AML-193 (cell line): Measurements from ENCODE around the gene MAPK8IP2.
"Not testable (repeated sequence)": the region's sequence is repeated elsewhere in the genome, so short reads cannot be mapped to it uniquely, and the experiment has no call there.

Experiments used
- DNase-seq, 2 experiments: peaks; one replicate each; lab custom pipeline; 2025; lab: John Stamatoyannopoulos, UW

Gene MAPK8IP2

DNA sequence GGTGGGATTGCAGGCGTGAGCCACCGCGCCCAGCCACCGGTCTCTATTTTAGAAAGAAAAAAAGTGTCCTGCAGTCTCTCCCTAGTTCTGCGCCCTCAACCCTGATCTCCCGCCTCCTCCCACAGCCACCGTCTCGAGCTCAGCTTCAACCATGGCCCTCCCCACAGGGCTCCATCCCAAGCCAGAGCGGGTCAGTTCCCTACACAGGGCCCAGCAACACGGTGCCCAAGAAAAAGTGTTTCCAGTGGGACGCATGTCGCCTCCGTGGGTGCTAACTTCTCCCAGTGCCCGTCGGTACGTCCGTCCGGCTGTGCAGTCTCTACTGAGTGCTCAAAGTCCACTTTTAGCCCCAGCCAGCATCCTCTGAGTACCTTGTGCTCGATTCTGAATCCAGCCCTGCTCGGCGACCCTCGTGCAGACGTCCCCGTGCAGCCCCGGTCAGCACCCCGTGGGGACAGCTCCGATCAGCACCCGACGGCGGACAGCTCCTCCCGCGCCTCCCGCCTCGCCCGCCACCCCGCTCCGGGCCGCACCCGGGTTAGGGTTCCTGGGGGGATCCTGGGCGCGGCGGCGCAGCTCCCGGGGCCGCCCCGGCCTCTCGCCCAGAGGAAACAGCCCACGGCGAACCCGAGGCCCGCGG is 657 bp upstream of the MAPK8IP2 start:
- DNase-seq = no peak

DNA sequence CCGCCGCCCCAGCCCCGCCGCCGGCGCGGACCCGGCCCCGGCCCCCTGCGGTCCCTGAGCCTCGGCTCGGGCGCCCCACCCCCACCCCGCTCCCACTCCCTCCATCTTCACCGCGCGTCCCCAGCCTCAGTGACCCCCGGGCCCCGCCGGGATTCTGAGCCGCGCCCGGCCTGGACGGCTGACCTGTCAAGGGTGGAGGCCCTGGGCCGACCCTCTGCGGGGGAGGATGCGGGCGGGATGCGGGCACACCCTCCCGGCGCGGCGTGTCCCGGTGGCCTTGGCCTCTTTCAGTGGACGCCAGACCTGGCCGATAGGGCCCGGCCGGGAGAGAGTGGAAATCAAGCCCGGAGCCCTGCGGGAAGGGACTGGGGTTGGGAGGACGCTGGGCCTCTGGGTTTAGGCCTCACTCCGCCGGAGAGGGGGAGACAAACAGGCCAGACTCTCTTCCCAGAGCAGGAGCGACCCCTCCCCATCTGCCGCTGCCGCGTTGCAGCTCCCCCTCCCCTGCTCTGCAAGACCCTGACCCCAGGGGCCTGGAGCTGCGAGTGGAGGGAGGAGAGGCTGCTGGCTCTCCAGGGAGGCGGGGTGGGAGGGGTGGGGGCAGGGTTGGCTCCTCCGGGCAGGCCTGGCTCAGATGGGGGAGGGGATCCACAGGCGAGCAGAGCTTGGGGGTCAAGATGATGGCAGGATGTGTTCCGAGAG is 525 bp downstream of the MAPK8IP2 start:
- no peak for DNase-seq

DNA sequence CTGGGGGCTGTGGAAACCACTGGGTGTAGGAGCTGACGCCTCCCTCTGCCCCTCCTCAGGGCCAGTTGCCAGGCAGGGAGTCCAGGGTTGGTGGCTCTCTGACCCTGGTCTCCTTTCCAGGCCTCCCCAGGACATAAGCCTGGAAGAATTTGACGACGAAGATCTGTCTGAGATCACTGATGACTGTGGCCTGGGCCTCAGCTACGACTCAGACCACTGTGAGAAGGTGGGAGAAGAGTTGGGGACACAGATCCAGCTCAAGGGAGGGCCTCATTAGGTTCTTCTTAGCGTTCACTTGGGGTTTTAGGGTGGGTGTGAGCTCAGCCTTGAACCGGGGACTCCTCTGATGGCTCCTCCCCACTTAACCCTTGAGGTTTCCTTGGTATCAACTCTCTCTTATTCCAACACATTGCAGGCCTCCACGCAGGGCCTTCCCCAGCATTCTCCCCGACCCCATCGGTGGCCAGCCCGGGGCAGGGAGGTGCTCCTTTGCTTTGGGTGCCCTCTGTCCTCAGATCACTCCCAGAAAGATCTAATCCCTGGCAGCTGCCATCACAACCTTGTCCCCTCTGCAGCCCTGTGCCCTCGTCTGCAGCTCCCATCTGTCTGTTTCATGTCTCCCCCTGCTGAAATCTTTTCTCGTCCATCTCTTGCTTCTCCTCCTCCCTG is 1.2 kb downstream of the MAPK8IP2 start:
- DNase-seq = no peak

DNA sequence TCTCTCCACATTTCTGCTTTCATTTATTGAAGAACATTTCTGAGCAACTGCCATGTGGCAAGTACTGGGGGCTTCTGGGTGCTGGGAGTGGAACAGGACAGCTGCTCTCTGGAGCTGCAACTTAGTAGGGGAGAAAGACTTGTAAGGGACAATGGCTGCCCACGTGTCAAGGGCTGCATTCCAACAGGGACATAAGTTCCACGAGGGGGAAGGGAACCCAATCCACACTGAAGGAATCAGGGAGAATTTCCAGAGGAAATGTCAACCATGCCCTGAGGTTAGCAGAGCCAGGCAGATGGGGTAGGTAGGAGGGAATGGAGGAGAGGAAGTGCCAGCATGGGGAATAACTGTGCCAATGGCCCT is 1.7 kb downstream of the MAPK8IP2 start:
- no peak for DNase-seq

DNA sequence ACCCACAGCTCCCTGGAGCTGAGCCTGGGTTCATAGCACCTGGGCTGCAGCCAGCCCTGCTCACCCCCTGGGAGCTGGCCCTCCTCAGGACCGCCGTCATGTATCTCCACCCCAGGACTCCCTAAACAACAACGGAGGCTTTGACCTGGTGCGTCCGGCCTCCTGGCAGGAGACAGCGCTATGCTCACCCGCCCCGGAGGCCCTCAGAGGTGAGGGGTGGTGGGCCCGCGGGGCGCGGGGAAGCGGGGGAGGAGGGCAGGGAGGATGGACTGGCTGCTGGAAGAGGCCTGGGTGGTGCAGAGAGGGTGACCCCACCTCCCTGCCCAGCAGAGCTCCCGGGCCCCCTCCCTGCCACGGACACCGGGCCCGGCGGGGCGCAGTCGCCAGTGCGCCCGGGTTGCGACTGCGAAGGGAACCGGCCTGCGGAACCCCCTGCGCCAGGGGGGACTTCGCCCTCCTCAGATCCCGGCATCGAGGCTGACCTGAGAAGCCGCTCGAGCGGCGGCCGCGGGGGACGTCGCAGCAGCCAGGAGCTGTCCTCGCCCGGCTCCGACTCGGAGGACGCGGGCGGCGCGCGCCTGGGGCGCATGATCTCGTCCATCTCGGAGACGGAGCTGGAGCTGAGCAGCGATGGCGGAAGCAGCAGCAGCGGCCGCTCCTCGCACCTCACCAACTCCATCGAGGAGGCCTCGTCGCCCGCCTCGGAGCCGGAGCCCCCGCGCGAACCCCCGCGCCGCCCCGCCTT is 3.1 kb downstream of the MAPK8IP2 start:
- no peak for DNase-seq

DNA sequence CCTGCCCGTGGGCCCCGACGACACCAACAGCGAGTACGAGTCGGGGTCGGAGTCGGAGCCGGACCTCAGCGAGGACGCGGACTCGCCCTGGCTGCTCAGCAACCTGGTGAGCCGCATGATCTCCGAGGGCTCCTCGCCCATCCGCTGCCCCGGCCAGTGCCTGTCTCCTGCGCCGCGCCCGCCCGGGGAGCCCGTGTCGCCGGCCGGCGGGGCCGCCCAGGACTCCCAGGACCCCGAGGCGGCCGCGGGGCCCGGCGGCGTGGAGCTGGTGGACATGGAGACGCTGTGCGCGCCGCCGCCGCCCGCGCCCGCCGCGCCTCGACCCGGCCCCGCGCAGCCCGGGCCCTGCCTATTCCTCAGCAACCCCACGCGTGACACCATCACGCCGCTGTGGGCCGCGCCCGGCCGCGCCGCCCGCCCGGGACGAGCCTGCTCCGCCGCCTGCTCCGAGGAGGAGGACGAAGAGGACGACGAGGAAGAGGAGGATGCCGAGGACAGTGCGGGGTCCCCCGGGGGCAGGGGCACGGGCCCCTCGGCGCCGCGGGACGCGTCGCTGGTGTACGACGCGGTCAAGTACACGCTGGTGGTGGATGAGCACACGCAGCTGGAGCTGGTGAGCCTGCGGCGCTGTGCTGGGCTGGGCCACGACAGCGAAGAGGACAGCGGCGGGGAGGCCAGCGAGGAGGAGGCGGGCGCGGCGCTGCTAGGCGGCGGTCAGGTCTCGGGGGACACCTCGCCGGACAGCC is 3.8 kb downstream of the MAPK8IP2 start:
- no peak for DNase-seq

DNA sequence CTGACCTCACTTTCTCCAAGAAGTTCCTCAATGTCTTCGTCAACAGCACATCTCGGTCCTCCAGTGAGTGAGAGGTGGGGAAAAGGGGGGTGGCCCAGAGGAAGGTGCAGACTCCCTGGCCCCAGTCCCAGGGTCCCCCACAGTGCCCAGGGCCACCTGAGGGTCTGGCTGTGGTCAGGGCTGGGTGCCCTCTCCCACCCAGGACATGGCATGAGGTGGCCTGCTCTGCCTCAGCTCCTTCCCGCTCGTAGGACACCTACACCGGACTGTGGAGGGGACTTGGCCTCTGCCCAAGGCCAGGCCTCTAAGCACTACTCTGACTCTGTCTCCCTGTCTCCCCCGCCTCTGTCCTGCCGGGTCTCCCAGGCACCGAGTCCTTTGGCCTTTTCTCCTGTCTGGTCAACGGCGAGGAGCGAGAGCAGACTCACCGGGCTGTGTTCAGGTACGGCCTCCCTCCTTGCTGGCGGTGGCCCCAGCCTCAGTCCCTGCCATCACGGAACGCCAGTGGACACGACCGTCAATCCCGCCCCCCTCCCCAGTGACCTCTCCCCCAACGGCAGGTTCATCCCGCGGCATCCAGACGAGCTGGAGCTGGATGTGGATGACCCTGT is 4.5 kb downstream of the MAPK8IP2 start:
- DNase-seq = no peak

DNA sequence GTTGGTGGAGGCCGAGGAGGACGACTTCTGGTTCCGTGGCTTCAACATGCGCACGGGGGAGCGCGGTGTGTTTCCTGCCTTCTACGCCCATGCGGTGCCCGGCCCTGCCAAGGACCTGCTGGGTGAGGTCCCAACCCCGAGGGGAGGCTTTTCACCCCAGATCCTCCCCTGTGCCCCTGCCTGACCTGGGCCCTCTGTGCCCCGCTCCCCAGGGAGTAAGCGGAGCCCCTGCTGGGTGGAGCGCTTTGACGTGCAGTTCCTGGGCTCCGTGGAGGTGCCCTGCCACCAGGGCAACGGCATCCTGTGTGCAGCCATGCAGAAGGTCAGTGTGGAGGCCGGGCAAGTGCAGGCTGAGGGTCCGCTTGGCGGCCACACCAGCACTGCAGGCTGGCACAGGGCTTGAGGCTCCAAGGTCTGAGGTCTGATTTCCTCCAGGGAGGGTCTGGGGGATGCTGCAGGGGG is 5.1 kb downstream of the MAPK8IP2 start:
- DNase-seq = no peak

DNA sequence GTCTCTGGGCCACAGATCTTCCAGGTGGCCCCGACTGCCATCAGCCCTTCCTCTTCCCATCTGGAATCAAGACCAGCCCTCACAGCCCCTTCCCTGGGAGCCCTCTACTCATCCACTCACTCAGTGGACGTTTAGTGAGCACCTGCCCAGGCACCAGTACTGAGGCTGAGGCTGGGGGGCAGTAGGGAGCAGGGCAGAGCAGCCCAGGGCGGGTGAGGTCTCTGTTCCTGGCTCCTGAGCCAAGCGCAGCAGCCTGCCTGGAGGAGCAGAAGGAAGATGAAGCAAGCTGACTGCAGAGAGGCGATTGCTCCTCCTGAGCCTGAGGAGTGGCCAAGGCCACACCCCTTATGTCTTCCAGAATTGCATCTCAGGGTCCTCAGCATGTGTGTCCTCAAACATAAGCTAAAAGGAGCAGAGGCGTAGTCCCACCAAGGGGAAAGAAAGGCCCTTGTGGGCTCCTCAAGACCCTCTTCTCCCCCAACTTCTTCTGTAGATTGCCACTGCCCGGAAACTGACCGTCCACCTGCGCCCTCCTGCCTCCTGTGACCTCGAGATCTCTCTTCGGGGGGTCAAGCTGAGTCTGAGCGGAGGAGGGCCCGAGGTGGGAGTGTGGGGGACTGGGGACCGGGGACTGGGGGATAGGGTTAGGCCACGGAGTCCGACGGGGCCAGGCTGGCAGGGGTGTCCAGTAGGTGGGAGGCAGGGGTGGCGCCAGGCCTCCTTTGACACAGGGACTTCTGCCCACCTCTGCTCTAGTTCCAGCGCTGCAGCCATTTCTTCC is 5.8 kb downstream of the MAPK8IP2 start:
- no peak for DNase-seq

DNA sequence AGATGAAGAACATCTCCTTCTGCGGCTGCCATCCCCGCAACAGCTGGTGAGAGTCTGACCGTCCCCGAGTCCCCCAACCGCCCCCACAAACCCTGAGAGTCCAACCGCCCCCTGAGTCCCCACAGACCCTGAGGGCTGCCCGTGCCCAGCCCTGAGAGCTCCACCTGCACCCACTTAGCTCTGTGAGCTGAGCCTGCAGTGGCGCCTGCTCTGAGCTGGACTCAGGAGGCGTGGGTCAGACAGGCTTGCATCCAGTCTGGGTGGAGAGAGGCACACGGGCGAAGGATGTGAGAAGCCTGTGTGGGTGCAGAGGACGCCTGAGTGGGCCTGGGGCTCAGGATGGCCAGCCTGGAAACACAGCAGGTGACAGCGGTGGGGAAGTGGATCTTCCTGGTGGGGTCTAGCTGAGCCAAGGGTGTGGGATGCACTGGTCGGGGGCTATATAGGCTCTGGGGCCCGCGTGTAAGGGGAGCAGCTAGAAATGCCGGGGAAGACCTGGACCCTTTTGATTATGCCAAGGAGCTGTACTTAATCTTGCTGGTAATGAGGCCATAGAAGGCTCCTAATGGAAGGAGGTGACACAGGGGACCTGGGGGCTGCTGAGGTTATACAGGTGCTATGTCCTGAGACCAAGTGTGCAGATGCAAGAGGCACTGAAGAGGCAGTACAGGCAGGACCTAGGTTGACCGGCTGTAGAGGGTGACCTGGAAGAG is 6.5 kb downstream of the MAPK8IP2 start:
- no peak for DNase-seq

DNA sequence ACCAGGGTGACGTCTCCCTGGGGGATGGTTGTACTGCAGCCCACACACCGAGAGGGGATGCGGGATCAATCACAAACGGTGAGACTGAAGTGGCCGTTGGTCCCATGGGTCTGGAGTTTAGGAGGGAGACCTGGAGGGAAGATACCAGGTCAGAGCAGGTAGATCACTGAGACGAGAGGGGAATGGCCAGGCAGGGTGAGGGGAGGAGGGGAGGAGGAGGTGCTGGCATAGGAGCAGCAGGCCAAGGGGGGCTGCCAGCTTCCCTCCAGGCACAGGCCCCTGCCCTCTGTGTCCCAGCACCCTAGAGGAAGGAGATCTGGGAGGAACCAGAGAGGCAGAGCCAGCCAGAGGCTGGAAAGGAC is 7.0 kb downstream of the MAPK8IP2 start:
- DNase-seq = no peak

DNA sequence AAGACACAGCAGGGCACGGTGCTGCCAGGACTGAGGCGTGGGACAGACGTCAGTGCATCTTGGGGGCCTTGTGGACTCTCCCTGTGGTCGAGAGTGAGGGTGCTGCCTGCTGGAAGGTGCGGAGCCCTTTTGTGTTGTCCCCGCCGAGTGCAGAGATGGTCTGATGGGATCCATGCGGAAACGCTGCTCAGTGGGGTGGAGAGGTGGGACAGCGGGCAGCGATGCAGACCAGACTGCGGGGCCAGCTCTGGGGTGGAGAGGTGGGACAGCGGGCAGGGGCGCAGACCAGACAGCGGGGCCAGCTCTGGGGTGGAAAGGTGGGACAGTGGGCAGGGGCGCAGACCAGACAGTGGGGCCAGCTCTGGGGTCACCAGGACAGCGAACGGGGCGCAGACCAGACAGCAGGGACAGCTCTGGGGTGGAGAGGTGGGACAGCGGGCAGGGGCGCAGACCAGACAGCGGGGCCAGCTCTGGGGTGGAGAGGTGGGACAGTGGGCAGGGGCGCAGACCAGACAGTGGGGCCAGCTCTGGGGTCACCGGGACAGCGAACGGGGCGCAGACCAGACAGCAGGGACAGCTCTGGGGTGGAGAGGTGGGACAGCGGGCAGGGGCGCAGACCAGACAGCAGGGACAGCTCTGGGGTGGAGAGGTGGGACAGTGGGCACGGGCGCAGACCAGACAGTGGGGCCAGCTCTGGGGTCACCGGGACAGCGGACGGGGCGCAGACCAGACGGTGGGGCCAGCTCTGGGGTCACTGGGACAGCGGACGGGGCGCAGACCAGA is 7.7 kb downstream of the MAPK8IP2 start:
- not testable (repeated sequence) for DNase-seq

DNA sequence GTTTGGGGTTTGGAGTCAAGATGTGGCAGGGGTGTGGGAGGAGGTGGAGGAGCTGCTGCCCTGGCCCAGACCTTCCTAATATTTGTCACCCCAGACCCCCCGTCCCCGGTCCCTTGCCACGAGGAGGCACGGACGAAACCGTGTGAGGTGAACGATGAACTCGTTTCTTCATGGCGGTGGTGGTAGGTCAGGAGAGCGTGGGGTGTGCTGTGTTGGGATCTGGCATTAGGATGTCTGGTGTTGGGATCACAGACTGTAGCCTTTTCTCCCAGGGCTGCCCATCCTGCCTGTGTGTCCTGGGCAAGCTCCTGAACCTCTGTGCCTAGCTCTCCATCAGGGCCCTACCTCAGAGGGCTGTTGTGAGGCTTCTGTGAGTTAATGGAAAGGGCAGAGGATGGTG is 8.4 kb downstream of the MAPK8IP2 start:
- no peak for DNase-seq

DNA sequence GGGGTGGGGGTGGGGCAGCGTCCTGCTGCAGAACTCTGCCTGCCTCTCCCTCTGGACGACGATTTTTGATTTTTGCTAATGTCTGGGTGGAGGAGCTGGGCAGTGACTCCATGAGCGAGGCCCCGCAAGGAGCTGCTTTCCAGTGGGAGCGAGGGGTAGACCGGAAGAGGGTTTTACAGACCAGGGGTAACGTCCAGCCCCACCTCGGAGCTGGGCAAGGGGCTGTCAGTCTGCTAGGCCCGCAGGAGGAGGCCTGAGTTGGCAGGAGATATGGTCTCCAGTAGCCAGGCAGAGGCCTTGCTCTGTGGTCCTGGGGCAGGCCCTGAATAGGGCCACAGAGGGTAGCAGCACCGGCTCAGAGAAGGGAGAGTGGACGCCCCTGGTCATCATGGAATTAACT is 9.0 kb downstream of the MAPK8IP2 start:
- DNase-seq = no peak

DNA sequence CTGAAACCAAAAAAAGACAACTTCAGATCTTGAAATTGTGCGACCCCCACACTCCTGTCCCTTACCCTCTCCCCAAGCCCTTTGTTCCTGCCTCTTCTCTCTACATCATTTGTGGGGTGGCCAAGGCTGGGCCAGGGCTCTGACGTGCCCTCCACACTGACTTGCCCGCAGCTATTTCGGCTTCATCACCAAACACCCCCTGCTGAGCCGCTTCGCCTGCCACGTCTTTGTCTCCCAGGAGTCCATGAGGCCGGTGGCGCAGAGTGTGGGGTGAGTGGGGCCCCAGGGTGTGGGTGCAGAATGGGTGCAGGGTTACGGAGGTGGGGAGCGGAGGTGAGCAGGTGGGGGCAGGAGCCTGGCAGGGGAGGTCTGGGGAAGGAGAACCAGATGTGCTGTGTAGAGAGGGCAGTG is 9.5 kb downstream of the MAPK8IP2 start:
- DNase-seq = no peak

DNA sequence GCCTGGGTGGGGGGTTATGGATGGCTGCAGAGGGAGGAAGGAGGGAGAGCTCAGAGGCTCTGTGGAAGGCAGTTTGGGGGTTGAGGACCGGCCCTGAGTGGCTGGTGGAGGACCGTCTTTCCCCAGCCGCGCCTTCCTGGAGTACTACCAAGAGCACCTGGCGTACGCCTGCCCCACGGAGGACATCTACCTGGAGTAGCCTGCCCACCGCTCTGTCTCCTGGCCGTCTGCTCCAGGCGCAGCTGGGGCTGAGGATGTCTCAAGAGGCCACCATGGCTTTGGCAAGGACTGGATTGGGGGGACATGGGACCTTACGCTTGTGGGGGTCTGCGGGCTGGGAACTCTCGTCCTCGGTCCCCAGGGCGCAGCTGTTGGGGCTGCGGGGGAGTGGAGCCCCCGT is 10.0 kb downstream of the MAPK8IP2 start:
- DNase-seq = no peak

DNA sequence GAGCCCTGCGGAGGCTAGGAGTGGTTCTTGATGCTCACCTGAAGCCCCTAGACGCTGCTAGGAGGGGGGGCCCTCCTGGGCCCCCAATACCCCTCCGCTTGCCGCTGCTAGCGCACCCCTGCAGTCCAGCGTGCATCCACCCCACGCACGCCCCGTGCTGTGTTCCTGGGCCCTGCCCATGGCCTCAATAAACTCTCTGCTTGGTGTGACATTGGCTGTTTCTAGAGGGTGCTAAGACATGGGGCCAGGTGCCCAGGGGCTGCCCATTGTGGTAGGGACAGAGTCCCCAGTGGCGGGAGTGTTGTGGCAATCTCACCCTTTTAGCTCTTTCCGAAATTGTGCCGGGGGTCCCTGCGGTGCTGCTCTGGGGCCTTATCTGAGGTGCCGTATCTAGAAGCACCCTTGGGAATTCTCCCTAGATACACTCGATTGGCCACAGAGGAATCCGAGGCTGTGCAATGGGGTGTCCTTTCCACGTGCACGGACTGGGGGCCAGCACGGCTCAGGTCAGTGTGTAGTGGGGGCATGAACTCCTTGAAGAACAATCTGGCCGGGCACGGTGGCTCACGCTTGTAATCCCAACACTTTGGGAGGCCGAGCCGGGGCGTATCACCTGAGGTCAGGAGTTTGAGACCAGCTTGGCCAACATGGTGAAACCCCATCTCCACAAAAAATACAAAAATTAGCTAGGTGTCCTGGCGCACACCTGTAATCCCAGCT is 10.9 kb downstream of the MAPK8IP2 start:
- DNase-seq = no peak

DNA sequence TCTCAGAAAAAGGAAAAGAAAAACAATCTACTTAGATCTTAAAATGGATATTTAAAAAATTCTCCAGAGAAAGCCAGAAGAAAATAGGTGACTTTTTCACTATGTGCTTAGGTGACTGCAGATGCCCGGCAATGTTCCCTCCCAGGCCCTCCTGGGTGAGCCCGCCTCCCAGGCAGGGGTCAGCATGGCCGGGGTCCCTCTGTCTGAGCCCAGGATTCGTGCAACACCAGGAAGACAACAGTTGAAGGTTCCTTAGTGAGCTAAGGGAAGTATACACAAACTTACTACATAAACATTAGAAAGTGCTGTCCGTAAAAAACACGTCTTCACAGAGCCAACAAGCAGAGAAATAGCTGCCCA is 11.6 kb downstream of the MAPK8IP2 start:
- no peak for DNase-seq
